ENCODE measurements around the gene HSD11B2.

Gene HSD11B2

GRCh38 chr16:67396159-67397035, 34.5 kb upstream of the HSD11B2 start:
- DNase-seq: peak in 1 of 2 experiments; percentile 40

- no peak for DNase-seq
These were observed 33.7 kb upstream of the HSD11B2 start for GRCh38 chr16:67397036-67397801.

- no peak for DNase-seq
These were observed 32.9 kb upstream of the HSD11B2 start for GRCh38 chr16:67397812-67398545.

GRCh38 chr16:67398546-67399217, 32.2 kb upstream of the HSD11B2 start:
- DNase-seq: no peak

- DNase-seq: no peak
These were observed 31.6 kb upstream of the HSD11B2 start for GRCh38 chr16:67399218-67399733.

GRCh38 chr16:67399749-67400704, 30.9 kb upstream of the HSD11B2 start:
- DNase-seq: peak in 1 of 2 experiments; percentile 53

GRCh38 chr16:67400901-67401300, 30.0 kb upstream of the HSD11B2 start:
- no peak for DNase-seq

GRCh38 chr16:67403976-67404555, 26.9 kb upstream of the HSD11B2 start:
- no peak for DNase-seq

- no peak for DNase-seq
These were observed 26.1 kb upstream of the HSD11B2 start for GRCh38 chr16:67404740-67405226.

- DNase-seq: no peak
These were observed 25.6 kb upstream of the HSD11B2 start for GRCh38 chr16:67405336-67405735.

- DNase-seq: peak in 1 of 2 experiments; percentile 36
These were observed 24.6 kb upstream of the HSD11B2 start for GRCh38 chr16:67406111-67406971.

- DNase-seq: no peak
These were observed 23.6 kb upstream of the HSD11B2 start for GRCh38 chr16:67407176-67407787.

GRCh38 chr16:67407788-67408452, 23.0 kb upstream of the HSD11B2 start:
- no peak for DNase-seq

GRCh38 chr16:67409631-67410030, 21.3 kb upstream of the HSD11B2 start:
- no peak for DNase-seq

GRCh38 chr16:67411339-67411738, 19.6 kb upstream of the HSD11B2 start:
- DNase-seq: no peak

- no peak for DNase-seq
These were observed 18.6 kb upstream of the HSD11B2 start for GRCh38 chr16:67412294-67412693.

GRCh38 chr16:67413978-67414911, 16.7 kb upstream of the HSD11B2 start:
- no peak for DNase-seq
